ENCODE measurements around the gene HUS1. TPM values are rescaled to one million over a fixed set of nuclear protein-coding genes. Genes with fewer than 3 reads are reported as not detected.
"Not testable (repeated sequence)": the region's sequence is repeated elsewhere in the genome, so short reads cannot be mapped to it uniquely, and the experiment has no call there.

HUS1 gene
- total and polyA plus RNA-seq, 9 donors: 10.0 to 27.2 (median 20.7) TPM

- TF ChIP-seq POLR2A (IDR thresholded peaks at IDR 0.05): no peak
- DNase-seq: no peak
- Histone ChIP-seq H3K36me3 (no peaks in the 10 kb centered on the region), H3K27ac (no peak overlapping the region), H3K27me3 (no peaks in the 10 kb centered on the region), H3K4me1 (ENCODE audit: insufficient read depth) (no peaks in the 10 kb centered on the region), H3K4me3 (no peak overlapping the region), H3K9me3 (no peaks in the 10 kb centered on the region)
- intact Hi-C loops (cut with DNase I): no loop called here
- WGBS, 3 donors: 80 to 90% (median 85%) methylated on average over 6 of the region's 6 CpGs
Observed at GRCh38 chr7:48006866-48007265, 27.5 kb upstream of the HUS1 start.

GRCh38 chr7:48004638-48005037, 25.2 kb upstream of the HUS1 start:
- Histone ChIP-seq H3K36me3 (no peaks in the 10 kb centered on the region), H3K27ac (no peak overlapping the region), H3K9me3 (no peaks in the 10 kb centered on the region), H3K4me3 (no peak overlapping the region), H3K4me1 (ENCODE audit: insufficient read depth) (no peaks in the 10 kb centered on the region), H3K27me3 (no peaks in the 10 kb centered on the region)
- DNase-seq: no peak
- TF ChIP-seq CTCF (IDR thresholded peaks at IDR 0.05): no peak
- no peak for TF ChIP-seq POLR2A (IDR thresholded peaks at IDR 0.05)
- no peak for TF ChIP-seq EP300 (IDR thresholded peaks at IDR 0.05)
- 9 to 14% (median 10%) methylated on average over 5 of the region's 5 CpGs for WGBS, 3 donors
- intact Hi-C loops (cut with DNase I): no loop called here

- intact Hi-C loops (cut with DNase I): no loop called here
Observed at GRCh38 chr7:48004032-48004431, 24.6 kb upstream of the HUS1 start.

GRCh38 chr7:48000164-48000563, 20.7 kb upstream of the HUS1 start:
- H3K9me3 ChIP-seq; intact Hi-C loops (cut with DNase I); H3K27me3 ChIP-seq; H3K4me3 ChIP-seq; H3K36me3 ChIP-seq; DNase-seq; H3K4me1 ChIP-seq (ENCODE audit: insufficient read depth); H3K27ac ChIP-seq: not testable (repeated sequence)
- WGBS, 3 donors: 93 to 95% (median 93%) methylated on average over 13 of the region's 13 CpGs

More at GRCh38 chr7:48004032-48004431, 24.6 kb upstream of the HUS1 start:
- TF ChIP-seq CTCF (IDR thresholded peaks at IDR 0.05): no peak
- no peak for TF ChIP-seq POLR2A (IDR thresholded peaks at IDR 0.05)
- no peak for TF ChIP-seq EP300 (IDR thresholded peaks at IDR 0.05)
- whole genome bisulfite sequencing, 3 donors: 31 to 67% (median 53%) methylated on average over 2 of the region's 2 CpGs
- DNase-seq: no peak
- Histone ChIP-seq H3K36me3 (no peaks in the 10 kb centered on the region), H3K4me3 (no peak overlapping the region), H3K27ac (no peak overlapping the region), H3K4me1 (ENCODE audit: insufficient read depth) (no peaks in the 10 kb centered on the region), H3K27me3 (no peaks in the 10 kb centered on the region), H3K9me3 (no peaks in the 10 kb centered on the region)

- 93 to 95% (median 95%) methylated on average over 12 of the region's 12 CpGs for WGBS, 3 donors
- Histone ChIP-seq H3K27me3 (no peaks in the 10 kb centered on the region), H3K4me3 (no peak overlapping the region), H3K36me3 (no peaks in the 10 kb centered on the region), H3K9me3 (no peaks in the 10 kb centered on the region), H3K27ac (no peak overlapping the region), H3K4me1 (ENCODE audit: insufficient read depth) (no peaks in the 10 kb centered on the region)
- DNase-seq: no peak
- intact Hi-C loops (cut with DNase I): loop anchor here in 1 of 4 donors (10.0 kb wide), 1 partner anchor 55 kb away; the partner anchor contains the start of gene PKD1L1
- no peak for TF ChIP-seq EP300 (IDR thresholded peaks at IDR 0.05)
- no peak for TF ChIP-seq CTCF (IDR thresholded peaks at IDR 0.05)
- TF ChIP-seq POLR2A (IDR thresholded peaks at IDR 0.05): no peak
Observed at GRCh38 chr7:47999413-47999812, 20.0 kb upstream of the HUS1 start.
